ENCODE measurements around the gene NIT2. TPM values are rescaled to one million over a fixed set of nuclear protein-coding genes. Genes with fewer than 3 reads are reported as not detected.

The NIT2 gene
- total RNA-seq, 1 donor from 2014 or later: 31.0 TPM

- Histone ChIP-seq H3K36me3 (ENCODE audit: control insufficient read depth, insufficient read depth, low read length) (no peaks in the 10 kb centered on the region), H3K4me3 (ENCODE audit: low read depth, low read length) (no peak overlapping the region), H3K27me3 (ENCODE audit: control insufficient read depth, insufficient read depth, low read length) (no peaks in the 10 kb centered on the region)
- DNase-seq (ENCODE audit: low read depth): no peak
- TF ChIP-seq, protein P1, sequence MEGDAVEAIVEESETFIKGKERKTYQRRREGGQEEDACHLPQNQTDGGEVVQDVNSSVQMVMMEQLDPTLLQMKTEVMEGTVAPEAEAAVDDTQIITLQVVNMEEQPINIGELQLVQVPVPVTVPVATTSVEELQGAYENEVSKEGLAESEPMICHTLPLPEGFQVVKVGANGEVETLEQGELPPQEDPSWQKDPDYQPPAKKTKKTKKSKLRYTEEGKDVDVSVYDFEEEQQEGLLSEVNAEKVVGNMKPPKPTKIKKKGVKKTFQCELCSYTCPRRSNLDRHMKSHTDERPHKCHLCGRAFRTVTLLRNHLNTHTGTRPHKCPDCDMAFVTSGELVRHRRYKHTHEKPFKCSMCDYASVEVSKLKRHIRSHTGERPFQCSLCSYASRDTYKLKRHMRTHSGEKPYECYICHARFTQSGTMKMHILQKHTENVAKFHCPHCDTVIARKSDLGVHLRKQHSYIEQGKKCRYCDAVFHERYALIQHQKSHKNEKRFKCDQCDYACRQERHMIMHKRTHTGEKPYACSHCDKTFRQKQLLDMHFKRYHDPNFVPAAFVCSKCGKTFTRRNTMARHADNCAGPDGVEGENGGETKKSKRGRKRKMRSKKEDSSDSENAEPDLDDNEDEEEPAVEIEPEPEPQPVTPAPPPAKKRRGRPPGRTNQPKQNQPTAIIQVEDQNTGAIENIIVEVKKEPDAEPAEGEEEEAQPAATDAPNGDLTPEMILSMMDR (IDR thresholded peaks at IDR 0.05; ENCODE audit: insufficient read depth, low read length, poor library complexity, severe bottlenecking): no peak
These were observed 33.9 kb downstream of the NIT2 start for GRCh38 chr3:100368441-100368840.

GRCh38 chr3:100370756-100371155 lies 36.2 kb downstream of the NIT2 start:
- DNase-seq (ENCODE audit: low read depth): no peak
- Histone ChIP-seq H3K27me3 (ENCODE audit: control insufficient read depth, insufficient read depth, low read length) (no peaks in the 10 kb centered on the region), H3K36me3 (ENCODE audit: control insufficient read depth, insufficient read depth, low read length) (no peaks in the 10 kb centered on the region), H3K4me3 (ENCODE audit: low read depth, low read length) (no peak overlapping the region)
- TF ChIP-seq, protein P1 (IDR thresholded peaks at IDR 0.05; ENCODE audit: insufficient read depth, low read length, poor library complexity, severe bottlenecking): no peak

GRCh38 chr3:100374521-100374920 lies 40.0 kb downstream of the NIT2 start:
- Histone ChIP-seq H3K27me3 (ENCODE audit: control insufficient read depth, insufficient read depth, low read length) (no peaks in the 10 kb centered on the region), H3K36me3 (ENCODE audit: control insufficient read depth, insufficient read depth, low read length) (no peaks in the 10 kb centered on the region)

GRCh38 chr3:100376301-100376700 lies 41.7 kb downstream of the NIT2 start:
- no peak overlapping the region for H3K4me3 ChIP-seq (ENCODE audit: low read depth, low read length)
- no peaks in the 10 kb centered on the region for H3K36me3 ChIP-seq (ENCODE audit: control insufficient read depth, insufficient read depth, low read length)
- no peaks in the 10 kb centered on the region for H3K27me3 ChIP-seq (ENCODE audit: control insufficient read depth, insufficient read depth, low read length)
- no peak for DNase-seq (ENCODE audit: low read depth)
- TF ChIP-seq, protein P1 (IDR thresholded peaks at IDR 0.05; ENCODE audit: insufficient read depth, low read length, poor library complexity, severe bottlenecking): no peak

More at GRCh38 chr3:100374521-100374920, 40.0 kb downstream of the NIT2 start:
- H3K4me3 ChIP-seq (ENCODE audit: low read depth, low read length): no peak overlapping the region
- TF ChIP-seq, protein P1 (IDR thresholded peaks at IDR 0.05; ENCODE audit: insufficient read depth, low read length, poor library complexity, severe bottlenecking): no peak
- DNase-seq (ENCODE audit: low read depth): no peak

DNA sequence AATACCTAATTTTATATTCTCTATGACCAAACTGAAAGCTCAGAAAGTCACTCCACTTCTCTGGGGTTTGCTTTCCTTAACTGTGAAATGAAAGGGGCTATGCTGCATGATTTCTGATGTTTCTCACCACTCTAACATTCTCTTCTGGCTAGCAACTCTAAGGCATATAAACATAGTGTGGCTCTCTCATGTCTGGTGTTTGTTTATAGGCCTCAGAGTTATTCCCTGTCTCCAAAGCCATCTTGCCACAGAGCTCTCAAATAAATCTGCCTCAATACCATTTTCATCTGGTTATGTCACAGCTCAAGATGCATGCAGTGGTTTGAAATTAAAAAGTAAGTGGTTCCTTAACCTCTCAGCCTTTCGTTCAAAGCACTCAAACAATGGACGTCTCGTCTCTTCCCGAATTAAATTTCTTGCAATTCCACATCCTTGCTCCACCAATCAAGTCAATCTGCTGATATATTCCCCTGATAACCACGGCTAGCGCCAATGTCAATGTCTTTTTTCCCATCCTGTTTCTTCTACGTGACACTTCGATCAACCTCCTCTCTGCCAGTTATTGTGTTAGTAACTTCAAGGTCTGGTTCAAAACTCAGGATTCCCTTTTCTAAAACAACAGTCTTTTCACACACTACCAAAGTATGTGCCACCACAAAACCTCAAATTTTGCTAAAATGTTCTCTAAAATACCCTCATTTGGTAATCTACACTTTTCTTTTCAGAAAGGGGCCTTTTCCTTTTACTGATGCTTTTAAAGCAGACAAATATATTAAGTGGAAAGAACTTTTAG lies 50.4 kb downstream of the NIT2 start:
- Histone ChIP-seq H3K4me3 (ENCODE audit: low read depth, low read length) (no peak overlapping the region), H3K36me3 (ENCODE audit: control insufficient read depth, insufficient read depth, low read length) (no peaks in the 10 kb centered on the region), H3K27me3 (ENCODE audit: control insufficient read depth, insufficient read depth, low read length) (no peaks in the 10 kb centered on the region)
- TF ChIP-seq, protein P1 (IDR thresholded peaks at IDR 0.05; ENCODE audit: insufficient read depth, low read length, poor library complexity, severe bottlenecking): no peak
- DNase-seq (ENCODE audit: low read depth): no peak

Measured in kidney epithelial cell (primary cell).